MCF 10A (cell line): ENCODE data around the gene SLC22A17. TPM values are rescaled to one million over a fixed set of nuclear protein-coding genes. Genes with fewer than 3 reads are reported as not detected.

Experiments used
- BruUV-seq: library from RNA; stranded (reverse); fragments of 400-500 nt; replicated peaks from 2 replicates; lab custom pipeline; 2021; lab: Mats Ljungman, UMichigan
- CTCF ChIA-PET: fragments of 300-600 bp; sonication (Branson Sonifier 250); formaldehyde crosslinking; extraction: SDS; loops from one replicate; lab custom pipeline; 2021; ENCODE audit warnings: antibody characterized with exemption, inconsistent platforms; lab: Yijun Ruan, JAX
- POLR2A ChIA-PET: fragments of 300-600, 350-650 bp; sonication (Branson Sonifier 250); formaldehyde crosslinking; extraction: SDS; loops from one replicate; lab custom pipeline; 2020; ENCODE audit warnings: antibody characterized with exemption, inconsistent platforms; lab: Yijun Ruan, JAX
- DNase-seq: peaks from one replicate; pipeline ENCODE4 v3.0.0-alpha.2; 2018; ENCODE audit not compliant: unreplicated experiment
- H3K27ac Mint-ChIP-seq: one replicate; pipeline ENCODE4 v1.8.0; 2022; ENCODE audit warnings: mild to moderate bottlenecking, low read depth, mixed read lengths; ENCODE audit not compliant: unreplicated experiment
- H3K27me3 Mint-ChIP-seq: one replicate; pipeline ENCODE4 v1.8.0; 2022; ENCODE audit warnings: mixed read lengths; ENCODE audit not compliant: insufficient read depth, unreplicated experiment
- H3K36me3 Mint-ChIP-seq: one replicate; pipeline ENCODE4 v1.8.0; 2022; ENCODE audit warnings: mild to moderate bottlenecking, moderate library complexity, mixed read lengths; ENCODE audit not compliant: insufficient read depth, unreplicated experiment
- H3K4me1 Mint-ChIP-seq: one replicate; pipeline ENCODE4 v1.8.0; 2022; ENCODE audit warnings: mixed read lengths; ENCODE audit not compliant: insufficient read depth, unreplicated experiment
- H3K4me3 Mint-ChIP-seq: one replicate; pipeline ENCODE4 v1.8.0; 2022; ENCODE audit warnings: mild to moderate bottlenecking, moderate library complexity, mixed read lengths; ENCODE audit not compliant: unreplicated experiment
- H3K9me3 Mint-ChIP-seq: one replicate; pipeline ENCODE4 v1.8.0; 2022; ENCODE audit warnings: mixed read lengths; ENCODE audit not compliant: unreplicated experiment
- CTCF ChIP-seq: fragments of 200-600 bp; IDR thresholded peaks from one replicate; pipeline ENCODE4 v1.8.0; 2022; ENCODE audit warnings: antibody characterized with exemption, mild to moderate bottlenecking; ENCODE audit not compliant: unreplicated experiment
- intact Hi-C: fragments of 100-400 bp; cut with micrococcal nuclease; formaldehyde crosslinking; loops from 2 replicates; pipeline ENCODE4 v1.14.1; 2022
- total RNA-seq: library from RNA; stranded (reverse); gene quantifications from 2 replicates; pipeline ENCODE4 v1.2.3, GENCODE V29; 2022

The SLC22A17 gene
- total RNA-seq, 1 experiment from 2014 or later = not detected

GRCh38 chr14:23347406-23348296 lies 5.0 kb downstream of the SLC22A17 start:
- ChIA-PET POLR2A (no interaction called here), CTCF (no interaction called here)
- Mint-ChIP-seq H3K27ac (no peak overlapping the region), H3K9me3 (peaks cover 7% of the 10 kb centered on the region), H3K27me3 (peaks cover 31% of the 10 kb centered on the region), H3K4me3 (no peak overlapping the region), H3K36me3 (no peaks in the 10 kb centered on the region), H3K4me1 (no peaks in the 10 kb centered on the region)
- no peak for DNase-seq
- no peak for TF ChIP-seq CTCF
- intact Hi-C loops = no loop called here
- no TSS peak for BruUV-seq

GRCh38 chr14:23346693-23347405 lies 5.8 kb downstream of the SLC22A17 start:
- H3K4me1 Mint-ChIP-seq = no peaks in the 10 kb centered on the region
- H3K4me3 Mint-ChIP-seq = no peak overlapping the region
- ChIA-PET CTCF (interaction anchor here (0.8 to 1.9 kb wide), 3 partner anchors 11 to 33 kb away, joined by 3 to 6 read pairs (median 3); no protein-coding TSS in a partner anchor), POLR2A (no interaction called here)
- peaks cover 7% of the 10 kb centered on the region for H3K9me3 Mint-ChIP-seq
- H3K27me3 Mint-ChIP-seq = peaks cover 30% of the 10 kb centered on the region
- intact Hi-C loops = no loop called here
- no TSS peak for BruUV-seq
- no peak overlapping the region for H3K27ac Mint-ChIP-seq
- no peak for DNase-seq
- H3K36me3 Mint-ChIP-seq = no peaks in the 10 kb centered on the region
- no peak for TF ChIP-seq CTCF

- no TSS peak for BruUV-seq
- Mint-ChIP-seq H3K4me1 (no peaks in the 10 kb centered on the region), H3K27ac (no peak overlapping the region), H3K4me3 (no peak overlapping the region), H3K27me3 (peaks cover 24% of the 10 kb centered on the region), H3K36me3 (no peaks in the 10 kb centered on the region), H3K9me3 (peaks cover 7% of the 10 kb centered on the region)
- ChIA-PET CTCF (interaction anchor here (0.6 to 1.9 kb wide), 6 partner anchors 10 to 461 kb away, joined by 3 to 6 read pairs (median 3); no protein-coding TSS in a partner anchor), POLR2A (no interaction called here)
- intact Hi-C loops = no loop called here
- no peak for DNase-seq
- no peak for TF ChIP-seq CTCF
These were observed 6.5 kb downstream of the SLC22A17 start for GRCh38 chr14:23345987-23346692.

- no peak for TF ChIP-seq CTCF
- H3K9me3 Mint-ChIP-seq = no peaks in the 10 kb centered on the region
- H3K27ac Mint-ChIP-seq = no peak overlapping the region
- H3K4me3 Mint-ChIP-seq = no peak overlapping the region
- no TSS peak for BruUV-seq
- ChIA-PET CTCF (no interaction called here), POLR2A (no interaction called here)
- no peak for DNase-seq
- intact Hi-C loops = no loop called here
- H3K4me1 Mint-ChIP-seq = no peaks in the 10 kb centered on the region
- no peaks in the 10 kb centered on the region for H3K36me3 Mint-ChIP-seq
- peaks cover 7% of the 10 kb centered on the region for H3K27me3 Mint-ChIP-seq
These were observed 8.2 kb downstream of the SLC22A17 start for GRCh38 chr14:23344481-23344880.
